OCI-LY7 (cell line): ENCODE data around the gene RREB1. TPM values are rescaled to one million over a fixed set of nuclear protein-coding genes. Genes with fewer than 3 reads are reported as not detected.

ENCODE experiments used
- BruUV-seq: library from RNA; stranded (reverse); fragments of 400-500 nt; replicated peaks from 2 replicates; lab custom pipeline; 2021; lab: Mats Ljungman, UMichigan
- CTCF ChIA-PET: fragments of 300-600 bp; sonication (Branson Sonifier 250); formaldehyde crosslinking; loops from one replicate; lab custom pipeline; 2022; ENCODE audit warnings: antibody characterized with exemption; ENCODE audit not compliant: unreplicated experiment; lab: Charles Lee
- POLR2A ChIA-PET: fragments of 300-600 bp; sonication (Branson Sonifier 250); formaldehyde crosslinking; loops from one replicate; lab custom pipeline; 2022; ENCODE audit warnings: antibody characterized with exemption; lab: Charles Lee
- DNase-seq: peaks from one replicate; pipeline ENCODE4 v3.0.0-alpha.2; 2015; ENCODE audit warnings: low spot score
- H2AFZ ChIP-seq: fragments of 200-600 bp; sonication (generic), shearing (Covaris generic); 2 replicates; pipeline ENCODE4 v1.6.1; 2014; ENCODE audit warnings: mild to moderate bottlenecking, antibody characterized with exemption, low read length, moderate library complexity
- H3K27ac ChIP-seq: fragments of 200-600 bp; sonication (generic); 2 replicates; pipeline ENCODE4 v1.5.1; 2014; ENCODE audit warnings: mixed run types, low read depth, mild to moderate bottlenecking, moderate library complexity, low read length, inconsistent platforms; ENCODE audit not compliant: poor library complexity, severe bottlenecking
- H3K36me3 ChIP-seq: fragments of 200-600 bp; sonication (generic); 2 replicates; pipeline ENCODE4 v1.6.1; 2014; ENCODE audit warnings: mild to moderate bottlenecking, antibody characterized with exemption, low read length, moderate library complexity, mixed read lengths; ENCODE audit not compliant: insufficient read depth
- H3K4me1 ChIP-seq: fragments of 200-600 bp; sonication (generic); 2 replicates; pipeline ENCODE4 v1.5.1; 2014; ENCODE audit warnings: mild to moderate bottlenecking, low read length; ENCODE audit not compliant: insufficient read depth, poor library complexity, severe bottlenecking
- H3K4me2 ChIP-seq: fragments of 200-600 bp; sonication (generic); 2 replicates; pipeline ENCODE4 v1.6.1; 2014; ENCODE audit warnings: mild to moderate bottlenecking, low read length
- H3K4me3 ChIP-seq: fragments of 200-600 bp; sonication (generic); 2 replicates; pipeline ENCODE4 v1.5.1; 2014; ENCODE audit warnings: mild to moderate bottlenecking, low read depth, low read length; ENCODE audit not compliant: poor library complexity, severe bottlenecking
- H3K79me2 ChIP-seq: fragments of 200-600 bp; sonication (generic); 2 replicates; pipeline ENCODE4 v1.6.1; 2016; ENCODE audit warnings: low read depth, mild to moderate bottlenecking, low read length, moderate library complexity, mixed read lengths; ENCODE audit not compliant: insufficient read depth
- H3K9me2 ChIP-seq: fragments of 200-600 bp; sonication (generic); 2 replicates; pipeline ENCODE4 v1.6.1; 2016; ENCODE audit warnings: mild to moderate bottlenecking, low read length, mixed read lengths; ENCODE audit not compliant: insufficient read depth
- H3K9me3 ChIP-seq: fragments of 200-600 bp; sonication (generic); 2 replicates; pipeline ENCODE4 v1.6.1; 2014; ENCODE audit warnings: mild to moderate bottlenecking, mixed run types, low read length, mixed read lengths
- H4K20me1 ChIP-seq: fragments of 200-600 bp; sonication (generic); 2 replicates; pipeline ENCODE4 v1.6.1; 2014; ENCODE audit warnings: mild to moderate bottlenecking, antibody characterized with exemption, low read length, moderate library complexity, mixed read lengths; ENCODE audit not compliant: insufficient read depth
- EZH2phosphoT487 ChIP-seq: fragments of 200-600 bp; sonication (generic); IDR thresholded peaks from 2 replicates; pipeline ENCODE4 v1.6.1; 2018; ENCODE audit warnings: low read depth, borderline replicate concordance, mild to moderate bottlenecking, mixed run types, antibody characterized with exemption, low read length, moderate library complexity, mixed read lengths
- intact Hi-C: fragments of 100-400 bp; cut with micrococcal nuclease; formaldehyde crosslinking; loops from one replicate; pipeline ENCODE4 v1.10.0; 2022; ENCODE audit not compliant: unreplicated experiment
- total RNA-seq, 2 experiments: library from RNA; depleted of rRNA in 1 of 2; stranded (reverse); fragments of >200 nt in 1 of 2; shearing (Covaris generic) in 1 of 2; gene quantifications; 2 replicates each; pipeline ENCODE4 v1.2.3, GENCODE V29; 2014 to 2022
- TF ChIP-seq, protein P1 (sequence below): fragments of 200-600 bp; sonication (generic); conservative IDR thresholded peaks from 2 replicates; pipeline ENCODE4 v1.5.1; 2014; ENCODE audit warnings: mild to moderate bottlenecking, antibody characterized with exemption, low read length, moderate library complexity, mixed read lengths

The RREB1 gene
- total RNA-seq, 2 experiments from 2014 or later, result 4.4 to 7.1 TPM

DNA sequence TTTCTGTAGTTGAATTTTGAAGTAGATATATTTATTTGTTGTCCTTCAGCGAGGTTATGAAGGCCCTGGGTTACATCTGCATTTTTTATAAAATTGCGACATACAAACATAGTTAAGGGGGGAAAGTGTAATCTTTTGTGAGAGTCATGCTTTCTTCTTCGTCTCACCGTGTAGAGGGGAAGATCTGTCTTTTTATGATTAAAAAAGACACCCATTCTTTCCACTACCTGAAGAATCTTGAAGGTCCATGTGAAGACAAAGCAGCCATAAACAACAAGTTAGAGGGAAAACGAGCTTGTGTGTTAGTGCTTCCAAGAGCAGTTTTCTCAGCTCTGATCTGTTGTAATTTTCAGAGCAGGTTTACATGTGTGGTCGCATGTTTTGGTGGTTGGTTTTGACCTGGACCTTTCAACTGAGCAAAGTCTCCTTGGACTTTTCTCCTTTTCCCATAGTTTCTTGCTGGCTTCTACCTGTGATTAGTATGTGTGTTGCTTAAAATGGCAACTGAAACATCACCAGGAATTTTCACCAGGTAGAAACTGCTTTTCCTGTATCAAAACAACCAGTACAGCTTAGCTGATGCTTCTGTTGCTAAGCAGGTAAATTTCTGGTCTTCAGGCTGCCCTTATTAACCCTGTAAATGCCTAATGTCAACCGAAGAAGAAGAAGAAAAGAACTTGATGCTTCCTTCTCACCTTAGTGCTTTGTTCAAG lies 37.3 kb downstream of the RREB1 start:
- Histone ChIP-seq H3K4me1 (peaks cover 26% of the 10 kb centered on the region), H3K79me2 (no peaks in the 10 kb centered on the region), H2AFZ (no peak overlapping the region), H3K27ac (no peak overlapping the region), H3K4me2 (no peak overlapping the region), H3K36me3 (no peaks in the 10 kb centered on the region), H3K4me3 (no peak overlapping the region), H4K20me1 (peaks cover 14% of the 10 kb centered on the region), H3K9me2 (no peaks in the 10 kb centered on the region), H3K9me3 (no peaks in the 10 kb centered on the region)
- BruUV-seq, result no TSS peak
- TF ChIP-seq, protein P1, sequence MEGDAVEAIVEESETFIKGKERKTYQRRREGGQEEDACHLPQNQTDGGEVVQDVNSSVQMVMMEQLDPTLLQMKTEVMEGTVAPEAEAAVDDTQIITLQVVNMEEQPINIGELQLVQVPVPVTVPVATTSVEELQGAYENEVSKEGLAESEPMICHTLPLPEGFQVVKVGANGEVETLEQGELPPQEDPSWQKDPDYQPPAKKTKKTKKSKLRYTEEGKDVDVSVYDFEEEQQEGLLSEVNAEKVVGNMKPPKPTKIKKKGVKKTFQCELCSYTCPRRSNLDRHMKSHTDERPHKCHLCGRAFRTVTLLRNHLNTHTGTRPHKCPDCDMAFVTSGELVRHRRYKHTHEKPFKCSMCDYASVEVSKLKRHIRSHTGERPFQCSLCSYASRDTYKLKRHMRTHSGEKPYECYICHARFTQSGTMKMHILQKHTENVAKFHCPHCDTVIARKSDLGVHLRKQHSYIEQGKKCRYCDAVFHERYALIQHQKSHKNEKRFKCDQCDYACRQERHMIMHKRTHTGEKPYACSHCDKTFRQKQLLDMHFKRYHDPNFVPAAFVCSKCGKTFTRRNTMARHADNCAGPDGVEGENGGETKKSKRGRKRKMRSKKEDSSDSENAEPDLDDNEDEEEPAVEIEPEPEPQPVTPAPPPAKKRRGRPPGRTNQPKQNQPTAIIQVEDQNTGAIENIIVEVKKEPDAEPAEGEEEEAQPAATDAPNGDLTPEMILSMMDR, result no peak
- no peak for TF ChIP-seq EZH2phosphoT487
- POLR2A ChIA-PET, result interaction anchor here (0.6 kb wide), 1 partner anchor 1917 kb away, joined by 3 read pairs; no protein-coding TSS in a partner anchor
- DNase-seq, result no peak
- intact Hi-C loops, result no loop called here
- CTCF ChIA-PET, result interaction anchor here (1.0 kb wide), 1 partner anchor 11 kb away, joined by 3 read pairs; no protein-coding TSS in a partner anchor

DNA sequence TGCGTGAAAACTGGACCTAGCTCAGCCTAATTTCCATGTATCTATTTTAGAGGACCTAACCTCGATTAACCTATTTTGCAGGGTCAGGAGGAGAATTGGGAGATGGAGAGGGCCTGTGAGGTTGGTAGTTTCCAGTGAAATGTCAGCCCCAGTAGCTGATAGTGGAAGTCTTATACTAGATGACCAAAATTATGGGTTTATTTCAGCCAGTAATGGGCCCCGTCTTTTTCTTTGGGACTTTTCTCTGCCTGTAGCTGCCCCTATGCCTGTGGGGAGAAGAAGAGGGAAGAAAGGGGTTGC lies 37.8 kb downstream of the RREB1 start:
- no TSS peak for BruUV-seq
- intact Hi-C loops, result no loop called here
- H3K4me2 ChIP-seq, result no peak overlapping the region

More for the DNA sequence above, 37.8 kb downstream of the RREB1 start:
- no peak overlapping the region for H3K4me3 ChIP-seq
- H4K20me1 ChIP-seq, result peaks cover 8% of the 10 kb centered on the region; the same call in 1 of the 2 replicates
- POLR2A ChIA-PET, result no interaction called here
- DNase-seq, result no peak
- TF ChIP-seq EZH2phosphoT487, result no peak
- TF ChIP-seq, protein P1, result no peak
- CTCF ChIA-PET, result no interaction called here
- no peaks in the 10 kb centered on the region for H3K9me3 ChIP-seq
- H2AFZ ChIP-seq, result no peak overlapping the region
- H3K79me2 ChIP-seq, result no peaks in the 10 kb centered on the region
- H3K9me2 ChIP-seq, result no peaks in the 10 kb centered on the region
- H3K36me3 ChIP-seq, result no peaks in the 10 kb centered on the region
- peaks cover 26% of the 10 kb centered on the region for H3K4me1 ChIP-seq
- H3K27ac ChIP-seq, result no peak overlapping the region
